Endometrial microvascular endothelial cells (primary cell): ENCODE data around the gene DTYMK. TPM values are rescaled to one million over a fixed set of nuclear protein-coding genes. Genes with fewer than 3 reads are reported as not detected.
"Not testable (repeated sequence)": the region's sequence is repeated elsewhere in the genome, so short reads cannot be mapped to it uniquely, and the experiment has no call there.

Source experiments
- in situ Hi-C: cut with HindIII; loops from 2 replicates; pipeline ENCODE4 v1.10.0; 2017; ENCODE audit warnings: low sequenced_read_pairs, low pct_unique_long_range_greater_than_20kb; ENCODE audit errors: inconsistent ontology term
- total RNA-seq: library from RNA; depleted of rRNA; stranded (reverse); fragments of >200 nt; gene quantifications from one replicate; pipeline ENCODE4 v1.2.3, GENCODE V29; 2015; ENCODE audit errors: inconsistent ontology term

Gene DTYMK
- total RNA-seq, 1 donor from 2014 or later: 140 TPM

DNA sequence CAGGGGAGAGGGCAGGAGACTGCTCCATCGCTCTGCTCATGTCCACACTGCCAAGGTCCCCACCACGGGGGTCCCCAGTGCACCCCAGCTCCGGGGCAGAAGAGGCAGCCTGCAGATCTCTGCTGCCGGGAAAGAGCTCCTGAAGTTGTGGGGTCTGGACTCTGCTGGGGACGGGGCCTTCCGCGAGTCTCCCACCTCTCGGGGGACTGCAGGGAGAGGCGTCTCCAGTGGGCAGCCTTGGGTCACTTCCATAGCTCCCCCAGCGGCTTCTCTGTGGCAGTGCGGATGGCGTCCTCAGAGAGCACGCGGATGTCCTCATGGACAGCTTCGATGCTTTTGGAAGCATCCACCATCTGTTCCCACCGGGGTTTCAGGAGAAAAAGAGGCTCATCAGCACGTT lies 10.7 kb downstream of the DTYMK start:
- in situ Hi-C loops: no loop called here

DNA sequence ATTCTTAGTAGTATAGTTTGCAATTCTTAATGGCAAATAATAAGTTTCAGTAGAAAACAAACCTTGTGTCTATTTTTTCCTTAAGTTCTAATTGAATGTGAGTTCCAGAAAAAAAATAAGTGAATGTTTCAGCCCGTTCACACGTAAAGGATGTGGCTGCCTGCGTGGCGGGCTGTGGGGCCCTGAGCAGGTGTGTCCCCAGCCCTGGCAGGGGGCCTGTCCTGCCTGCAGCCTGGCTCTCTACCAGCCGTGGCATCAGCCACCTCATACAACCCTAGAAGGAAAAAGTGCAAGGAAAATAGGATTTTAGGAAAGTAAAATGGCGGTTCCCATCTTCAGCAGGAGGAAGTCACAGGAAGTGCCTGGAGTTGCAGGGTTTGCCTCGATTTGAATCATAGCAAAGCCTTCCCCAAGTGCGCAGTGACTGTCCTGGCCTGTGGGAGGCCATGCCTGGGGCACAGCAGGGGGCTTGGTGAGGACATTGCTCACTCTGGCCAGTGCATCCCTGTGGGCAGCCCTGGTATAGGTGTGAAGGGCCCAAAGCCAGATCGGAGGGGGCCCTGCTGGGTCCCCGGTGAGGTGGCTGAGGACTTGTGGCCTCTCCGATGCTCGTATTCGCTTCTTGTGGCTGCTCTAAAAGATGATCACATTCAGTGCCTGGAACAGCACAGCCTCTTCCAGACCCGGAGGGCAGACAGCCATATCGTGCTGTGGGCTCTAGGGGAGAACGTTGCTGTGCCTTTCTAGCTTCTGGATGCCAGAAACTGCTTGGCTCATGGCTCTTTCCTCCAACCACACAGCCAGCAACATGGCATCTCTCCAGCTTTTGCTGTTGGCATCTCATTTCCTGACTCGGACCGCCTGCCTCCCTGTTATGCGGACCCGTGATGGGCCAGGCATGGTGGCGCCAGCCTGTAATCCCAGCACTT lies 12.6 kb downstream of the DTYMK start:
- in situ Hi-C loops: no loop called here

- in situ Hi-C loops: no loop called here
Measured at GRCh38 chr2:241673189-241673663, 13.4 kb downstream of the DTYMK start.

GRCh38 chr2:241672243-241673188 lies 14.1 kb downstream of the DTYMK start:
- in situ Hi-C loops: no loop called here

DNA sequence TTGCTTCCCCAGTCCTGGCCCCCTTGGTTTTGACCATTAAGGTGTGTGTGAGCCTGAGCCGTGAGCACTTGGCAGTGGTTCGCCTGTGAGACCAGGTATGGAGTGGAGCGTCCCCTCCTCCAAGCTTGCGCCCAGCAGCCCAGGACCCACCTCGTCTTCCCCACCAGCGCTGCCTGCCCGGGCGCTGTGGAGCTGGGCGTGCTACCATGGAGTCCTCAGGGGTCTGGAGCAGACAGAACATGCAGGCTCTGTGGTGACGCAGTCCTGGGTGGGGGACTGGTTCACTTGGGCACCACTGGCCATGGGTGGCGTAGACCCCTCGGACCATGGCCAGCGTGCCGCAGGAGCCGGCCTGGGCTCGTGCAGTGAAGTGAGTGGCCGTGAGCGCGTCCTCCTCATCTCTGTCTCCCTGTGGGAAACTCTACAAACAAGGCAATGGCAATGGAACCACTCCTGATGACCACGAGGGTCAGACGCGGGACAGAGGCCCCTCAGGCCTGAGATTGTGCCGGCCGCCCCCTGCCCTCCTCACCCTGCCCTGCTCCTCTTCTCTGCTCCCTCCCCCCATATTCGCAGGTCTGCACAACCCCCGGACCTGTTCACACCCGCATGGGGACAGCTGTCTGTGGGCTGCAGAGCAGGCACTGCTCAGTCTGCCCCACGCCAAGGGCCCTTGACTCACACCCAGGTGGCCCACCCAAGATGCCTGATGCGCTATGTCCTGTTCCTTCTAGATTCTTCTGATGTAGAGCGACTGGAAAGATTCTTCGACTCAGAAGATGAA lies 15.0 kb downstream of the DTYMK start:
- in situ Hi-C loops: no loop called here

DNA sequence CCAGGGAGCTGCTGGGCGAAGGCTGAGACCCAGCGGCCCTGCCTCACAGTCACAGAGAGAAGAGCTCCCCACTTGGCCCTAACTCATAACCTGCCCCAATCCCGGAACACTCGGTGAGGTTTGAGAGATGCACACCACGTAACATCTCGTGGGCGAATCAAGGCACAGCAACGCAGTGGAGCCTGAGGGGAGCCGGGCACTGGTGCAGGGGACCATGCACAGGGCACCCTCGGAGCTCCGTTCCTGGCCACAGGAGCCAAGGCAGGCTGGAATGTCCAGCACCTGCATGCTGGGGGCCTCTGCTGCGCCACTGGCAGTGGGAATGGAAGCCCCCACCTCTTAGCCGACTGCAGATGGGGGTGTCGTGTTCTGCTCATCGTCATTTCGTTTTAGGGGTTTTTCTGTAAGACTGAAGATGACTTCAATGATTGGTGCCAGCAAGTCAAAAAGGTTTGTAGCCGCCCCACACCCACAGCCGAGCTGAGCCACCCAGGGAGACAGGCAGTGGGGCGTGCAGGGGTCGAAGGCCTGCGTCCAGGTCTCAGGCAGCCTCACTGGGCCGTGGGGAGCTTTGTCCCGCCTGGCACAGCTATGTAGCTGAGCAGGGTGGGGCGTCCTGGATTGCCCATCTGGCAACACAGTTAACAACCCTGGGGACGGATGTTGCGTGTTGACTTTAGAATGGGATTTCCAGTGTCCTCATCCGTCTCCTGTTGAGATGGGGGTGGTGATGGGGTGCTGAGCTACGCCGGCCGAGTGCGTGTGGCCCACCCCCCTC lies 16.1 kb downstream of the DTYMK start:
- in situ Hi-C loops: no loop called here

- in situ Hi-C loops: no loop called here
Measured at GRCh38 chr2:241668839-241669238, 17.8 kb downstream of the DTYMK start.

DNA sequence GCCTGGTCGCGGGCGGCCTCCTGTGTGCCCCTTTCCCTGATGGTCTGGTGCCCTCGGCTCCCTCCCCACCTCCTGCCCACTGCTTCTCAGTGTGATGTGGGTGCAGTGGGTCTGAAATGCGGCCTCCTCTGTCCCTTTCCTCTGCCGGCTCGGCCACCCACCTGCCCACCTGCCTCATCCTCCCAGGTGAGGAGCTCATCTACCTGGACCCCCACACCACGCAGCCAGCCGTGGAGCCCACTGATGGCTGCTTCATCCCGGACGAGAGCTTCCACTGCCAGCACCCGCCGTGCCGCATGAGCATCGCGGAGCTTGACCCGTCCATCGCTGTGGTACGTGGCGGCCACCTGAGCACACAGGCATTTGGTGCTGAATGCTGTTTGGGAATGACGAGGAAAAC lies 18.3 kb downstream of the DTYMK start:
- in situ Hi-C loops: no loop called here

DNA sequence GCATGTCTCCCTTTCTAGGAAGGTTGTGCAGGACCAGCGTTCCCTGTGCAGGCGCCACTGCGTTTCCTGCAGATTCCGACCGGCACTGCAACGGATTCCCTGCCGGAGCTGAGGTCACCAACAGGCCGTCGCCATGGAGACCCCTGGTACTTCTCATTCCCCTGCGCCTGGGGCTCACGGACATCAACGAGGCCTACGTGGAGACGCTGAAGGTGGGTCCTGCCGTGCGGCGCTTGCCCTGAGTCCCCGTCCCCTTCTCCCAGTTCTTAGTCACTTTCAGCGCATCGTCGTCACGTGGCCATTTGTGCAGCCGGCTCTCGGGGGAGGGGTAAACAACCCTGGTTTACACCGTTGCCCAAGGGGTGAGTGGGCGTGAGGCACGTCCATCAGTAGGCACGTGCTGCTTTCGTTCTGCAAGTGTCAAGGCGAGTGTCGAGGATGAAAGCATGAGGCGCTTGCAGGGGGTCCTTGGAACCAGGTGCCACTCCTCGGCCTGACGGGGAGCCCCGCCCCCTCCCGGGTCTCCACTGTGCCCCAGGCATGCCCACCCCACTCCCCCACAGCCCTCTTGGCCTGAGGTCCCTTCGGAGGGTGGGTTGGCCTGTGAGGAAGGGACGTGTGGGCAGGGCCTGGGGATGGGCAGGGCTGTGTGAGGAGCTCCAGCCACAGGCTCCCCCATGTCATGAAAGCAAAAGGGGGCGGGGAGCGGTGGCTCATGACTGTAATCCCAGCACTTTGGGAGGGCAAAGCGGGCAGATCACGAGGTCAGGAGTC lies 19.8 kb downstream of the DTYMK start:
- in situ Hi-C loops: no loop called here

- in situ Hi-C loops: no loop called here
Measured at GRCh38 chr2:241665731-241666440, 20.7 kb downstream of the DTYMK start.

DNA sequence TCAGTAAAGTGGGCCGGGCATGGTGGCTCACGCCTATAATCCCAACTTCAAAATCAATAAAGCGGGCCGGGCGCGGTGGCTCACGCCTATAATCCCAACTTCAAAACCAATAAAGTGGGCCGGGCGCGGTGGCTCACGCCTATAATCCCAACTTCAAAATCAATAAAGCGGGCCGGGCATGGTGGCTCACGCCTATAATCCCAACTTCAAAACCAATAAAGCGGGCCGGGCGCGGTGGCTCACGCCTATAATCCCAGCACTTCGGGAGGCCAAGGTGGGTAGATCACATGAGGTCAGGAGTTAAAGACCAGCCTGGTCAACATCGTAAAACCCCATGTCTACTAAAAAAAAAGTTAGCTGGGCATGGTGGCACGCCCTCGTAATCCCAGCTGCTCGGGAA lies 23.9 kb downstream of the DTYMK start:
- in situ Hi-C loops: not testable (repeated sequence)

DNA sequence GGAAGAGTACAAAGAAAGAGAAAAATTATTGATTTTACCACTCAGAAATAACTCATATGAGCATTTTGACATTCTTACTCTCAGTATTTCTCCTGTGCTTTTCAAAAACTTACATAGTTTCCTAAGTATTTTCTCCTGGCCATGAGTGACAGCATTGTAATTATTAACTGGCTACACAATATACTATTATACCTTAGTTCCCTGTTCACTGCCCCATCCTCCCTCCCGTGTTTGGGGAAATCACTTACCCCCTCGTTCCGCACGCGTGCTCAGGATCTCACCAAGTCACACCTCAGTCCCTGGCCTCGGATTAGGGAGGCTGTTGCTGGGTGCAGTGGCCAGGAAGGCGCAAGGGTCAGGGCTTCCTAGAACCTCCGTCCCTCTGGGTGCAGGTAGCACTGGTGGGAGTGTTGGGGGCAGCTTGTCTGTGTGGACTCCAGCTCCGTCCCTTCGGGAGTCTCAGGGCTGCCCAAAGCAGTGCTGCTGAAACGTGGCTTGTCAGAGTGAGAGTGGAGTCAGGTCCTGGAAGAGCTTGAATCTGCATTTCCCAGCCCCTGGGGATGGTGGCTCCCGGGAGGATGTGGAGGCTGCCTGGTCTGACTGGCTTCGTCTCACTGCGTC lies 25.9 kb downstream of the DTYMK start:
- in situ Hi-C loops: no loop called here

DNA sequence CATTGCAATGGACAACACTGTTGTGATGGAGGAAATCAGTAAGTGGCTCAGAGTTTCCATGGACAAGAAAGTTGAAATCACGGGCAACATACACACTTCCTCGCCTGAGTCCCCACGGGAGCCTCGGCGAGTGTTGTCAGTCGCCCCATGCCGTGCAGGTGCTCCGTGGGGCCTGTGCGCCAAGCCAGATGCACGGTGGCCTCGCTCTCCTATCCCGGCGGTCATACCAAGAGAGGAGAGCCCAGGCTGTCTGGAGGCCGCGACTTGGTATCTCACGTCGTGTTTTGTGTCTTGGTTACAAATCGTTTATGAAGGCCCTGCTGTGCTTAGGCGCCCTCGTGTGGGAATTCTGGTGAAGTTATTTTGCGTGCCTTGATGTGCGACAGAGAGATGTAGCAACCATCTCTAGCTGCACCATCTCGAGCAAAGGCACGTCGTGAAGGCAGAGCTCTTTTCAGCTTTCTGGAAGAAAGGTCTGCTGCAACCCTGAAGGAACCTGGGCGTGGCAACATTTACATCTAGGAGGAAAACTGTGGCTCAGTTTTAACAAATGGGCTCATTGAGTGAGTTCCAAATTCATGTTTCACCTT lies 27.4 kb downstream of the DTYMK start:
- in situ Hi-C loops: no loop called here

DNA sequence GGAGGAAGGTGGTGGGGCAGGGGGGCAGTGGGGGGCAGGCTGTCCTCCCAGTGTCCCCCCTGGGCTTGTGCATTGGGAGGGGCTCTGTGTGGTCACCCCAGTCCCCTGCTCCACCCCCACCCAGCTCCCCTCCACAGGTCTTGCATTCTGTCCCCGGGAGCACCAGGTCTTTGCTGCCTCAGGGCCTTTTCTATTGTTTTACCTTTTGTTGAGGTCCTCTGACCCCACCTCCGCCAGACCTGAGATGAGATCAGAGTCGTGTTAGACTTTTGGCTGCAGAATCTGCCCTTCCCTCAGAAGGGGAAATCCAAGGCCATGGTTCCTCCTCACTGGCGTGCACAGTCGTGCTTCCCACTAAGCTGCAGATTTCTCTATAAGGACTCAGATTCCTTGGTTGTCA lies 28.3 kb downstream of the DTYMK start:
- in situ Hi-C loops: no loop called here

DNA sequence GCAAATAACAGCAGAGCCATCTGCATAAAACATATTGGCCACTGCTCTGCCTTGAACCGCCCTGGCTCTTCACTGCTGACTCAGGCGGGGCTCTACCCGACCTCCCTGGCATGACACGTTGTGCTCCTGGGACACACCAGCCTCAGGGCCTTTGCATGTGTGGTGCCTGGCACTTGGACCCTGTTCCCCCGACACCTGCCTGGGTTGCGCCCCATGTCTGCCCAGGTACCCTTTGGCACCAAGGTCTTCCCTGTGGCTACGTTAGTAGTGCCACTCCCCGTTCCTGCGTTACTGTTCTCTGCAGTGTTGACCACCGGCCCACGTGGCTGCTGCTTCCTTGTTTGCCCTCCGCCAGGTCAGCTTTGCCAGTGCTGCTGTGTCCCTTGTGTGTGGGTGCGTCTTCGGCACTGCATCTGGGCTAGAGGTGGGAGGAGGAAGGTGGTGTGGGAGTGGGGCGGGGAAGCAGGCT lies 28.8 kb downstream of the DTYMK start:
- in situ Hi-C loops: no loop called here

DNA sequence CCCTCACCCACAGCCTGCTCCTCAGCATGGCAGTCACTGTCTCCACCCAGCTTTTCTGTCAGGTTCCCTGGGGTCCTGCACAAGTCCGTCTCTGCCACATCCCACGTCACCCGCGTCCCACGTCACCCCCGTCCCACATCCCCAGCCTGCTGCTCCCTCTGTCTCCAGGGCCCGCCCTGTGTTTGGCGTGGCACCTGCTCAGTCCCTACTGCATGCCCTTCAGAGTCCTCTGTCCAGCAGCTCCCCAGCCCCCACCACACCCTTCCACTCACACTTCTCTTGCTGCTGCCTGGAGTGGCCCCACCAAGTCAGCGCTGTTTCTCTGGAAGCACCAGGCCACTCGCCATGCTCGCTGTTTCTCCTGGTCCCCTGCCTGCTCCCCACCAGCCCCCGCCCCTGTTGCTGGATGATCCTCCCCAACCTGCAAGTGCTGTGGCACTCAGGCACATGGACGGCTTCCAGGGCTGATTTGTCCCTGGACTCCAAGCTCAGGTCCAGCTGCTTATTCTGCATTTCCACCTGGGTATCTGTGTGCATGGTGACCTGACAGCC lies 30.3 kb downstream of the DTYMK start:
- in situ Hi-C loops: no loop called here
